Liver (tissue), 9 donors: ENCODE data around the gene STPG4. TPM values are rescaled to one million over a fixed set of nuclear protein-coding genes. Genes with fewer than 3 reads are reported as not detected.

Source experiments
- DNase-seq: peaks from one replicate; pipeline ENCODE4 v3.0.0-alpha.2; 2017; ENCODE audit warnings: low spot score
- H3K27ac ChIP-seq, 2 donors: one replicate each; pipeline ENCODE4 v1.7.0; 2013; ENCODE audit warnings: inconsistent platforms in 2 of 2, low read length in 2 of 2, control low read depth in 1 of 2, low read depth in 1 of 2, mild to moderate bottlenecking in 1 of 2
- H3K27me3 ChIP-seq, 4 donors: one replicate each; pipeline versions ENCODE4 v1.6.1 to v1.7.0; 2013; ENCODE audit warnings: low read length in 3 of 4, inconsistent platforms in 1 of 4, mild to moderate bottlenecking in 1 of 4, moderate library complexity in 1 of 4; ENCODE audit not compliant: control insufficient read depth in 4 of 4, insufficient read depth in 4 of 4
- H3K36me3 ChIP-seq, 4 donors: one replicate each; pipeline versions ENCODE4 v1.6.1 to v1.7.0; 2013; ENCODE audit warnings: low read length in 3 of 4, mild to moderate bottlenecking in 3 of 4, low read depth in 1 of 4, moderate library complexity in 1 of 4; ENCODE audit not compliant: control insufficient read depth in 4 of 4, insufficient read depth in 3 of 4
- H3K4me1 ChIP-seq, 4 donors: one replicate each; pipeline versions ENCODE4 v1.6.1 to v1.7.0; 2013; ENCODE audit warnings: low read length in 3 of 4, mild to moderate bottlenecking in 3 of 4, moderate library complexity in 1 of 4; ENCODE audit not compliant: control insufficient read depth in 4 of 4, insufficient read depth in 4 of 4
- H3K4me3 ChIP-seq, 3 donors: one replicate each; pipeline versions ENCODE4 v1.6.1 to v1.7.0; 2013; ENCODE audit warnings: low read length in 3 of 3, control low read depth in 1 of 3, low read depth in 1 of 3, mild to moderate bottlenecking in 1 of 3
- H3K9ac ChIP-seq, 2 donors: one replicate each; pipeline ENCODE4 v1.7.0; 2013; ENCODE audit warnings: low read length in 2 of 2, mild to moderate bottlenecking in 2 of 2, moderate library complexity in 2 of 2, control low read depth in 1 of 2, low read depth in 1 of 2
- H3K9me3 ChIP-seq, 4 donors: one replicate each; pipeline versions ENCODE4 v1.6.1 to v1.7.0; 2013; ENCODE audit warnings: low read length in 3 of 4; ENCODE audit not compliant: control insufficient read depth in 4 of 4
- ATF3 ChIP-seq: IDR thresholded peaks from 2 replicates; pipeline ENCODE4 v1.6.1; 2016; ENCODE audit warnings: antibody characterized with exemption
- CTCF ChIP-seq: fragments of 150-350 bp; IDR thresholded peaks from 2 replicates; pipeline ENCODE4 v1.5.1; 2017; ENCODE audit warnings: improper control_type of control experiment, low read depth, low read length; ENCODE audit not compliant: missing input control
- EGR1 ChIP-seq, 2 donors: IDR thresholded peaks; 2 replicates each; pipeline ENCODE4 v1.6.1; 2016 to 2018; ENCODE audit warnings: antibody characterized with exemption in 2 of 2, low read depth in 2 of 2
- FOXA1 ChIP-seq: IDR thresholded peaks from 2 replicates; pipeline ENCODE4 v1.6.1; 2016; ENCODE audit warnings: antibody characterized with exemption
- GABPA ChIP-seq, 2 donors: IDR thresholded peaks in 1 of 2; conservative IDR thresholded peaks in 1 of 2; 2 replicates each; pipeline ENCODE4 v1.6.1; 2016; ENCODE audit warnings: antibody characterized with exemption in 2 of 2, mild to moderate bottlenecking in 1 of 2, moderate library complexity in 1 of 2
- HNF4G ChIP-seq: IDR thresholded peaks from 2 replicates; pipeline ENCODE4 v1.6.1; 2016; ENCODE audit warnings: antibody characterized with exemption
- JUND ChIP-seq, 2 donors: IDR thresholded peaks; 2 replicates each; pipeline ENCODE4 v1.6.1; 2016; ENCODE audit warnings: antibody characterized with exemption in 2 of 2
- MAX ChIP-seq: IDR thresholded peaks from 2 replicates; pipeline ENCODE4 v1.6.1; 2016; ENCODE audit warnings: antibody characterized with exemption
- NR2F2 ChIP-seq: IDR thresholded peaks from 2 replicates; pipeline ENCODE4 v1.6.1; 2016; ENCODE audit warnings: antibody characterized with exemption
- RAD21 ChIP-seq, 2 donors: IDR thresholded peaks; 2 replicates each; pipeline ENCODE4 v1.6.1; 2016; ENCODE audit warnings: antibody characterized with exemption in 2 of 2, mild to moderate bottlenecking in 2 of 2
- REST ChIP-seq: IDR thresholded peaks from 2 replicates; pipeline ENCODE4 v1.6.1; 2016; ENCODE audit warnings: antibody characterized with exemption, mild to moderate bottlenecking
- RXRA ChIP-seq, 2 donors: IDR thresholded peaks; 2 replicates each; pipeline ENCODE4 v1.6.1; 2017 to 2018; ENCODE audit warnings: antibody characterized with exemption in 2 of 2, mild to moderate bottlenecking in 1 of 2
- SP1 ChIP-seq: IDR thresholded peaks from 2 replicates; pipeline ENCODE4 v1.6.1; 2018; ENCODE audit warnings: antibody characterized with exemption, mild to moderate bottlenecking
- TAF1 ChIP-seq: conservative IDR thresholded peaks from 2 replicates; pipeline ENCODE4 v1.6.1; 2016; ENCODE audit warnings: antibody characterized with exemption, mild to moderate bottlenecking
- YY1 ChIP-seq: IDR thresholded peaks from 2 replicates; pipeline ENCODE4 v1.6.1; 2016; ENCODE audit warnings: antibody characterized with exemption, mild to moderate bottlenecking
- WGBS: extraction: QIAGEN DNeasy Blood & Tissue Kit; methylation state at CpG from one replicate; pipeline ENCODE4 v1.1.7; 2013; 5-methylcytosine and 5-hydroxymethylcytosine counted together
- polyA plus RNA-seq, 2 donors: library from polyadenylated mRNA; stranded (reverse) in 1 of 2; unstranded in 1 of 2; fragments of 200-250 nt in 1 of 2; fragments of >200 nt in 1 of 2; fragmentation: Nextera tagmentation in 1 of 2; extraction: Ambion mirVana in 1 of 2; gene quantifications; one replicate each; pipeline versions ENCODE4 v1.2.1 to v1.2.3, GENCODE V29; 2013 to 2015
- total RNA-seq, 2 donors: library from RNA; depleted of rRNA; stranded (reverse); fragments of >200 nt; gene quantifications; one replicate each; pipeline ENCODE4 v1.2.3, GENCODE V29; 2014
- donor health status: healthy.
- donor health status: healthy.
- donor health status: healthy.
- donor health status: healthy.
- donor health status: healthy.

Gene STPG4
- total and polyA plus RNA-seq, 4 donors: 0.25 TPM; not detected in 3

- TF ChIP-seq SP1: peak; percentile 31
- TF ChIP-seq REST: peak; percentile 75
- TF ChIP-seq RAD21 (IDR thresholded peaks at IDR 0.05): peak in 1 of 2 donors; percentile 27
- TF ChIP-seq RXRA (IDR thresholded peaks at IDR 0.05): peak; percentile 32 to 34
- TF ChIP-seq MAX: no peak
- peak; percentile 85 for TF ChIP-seq NR2F2
- TF ChIP-seq FOXA1: no peak
- no peak for TF ChIP-seq TAF1
- TF ChIP-seq EGR1 (IDR thresholded peaks at IDR 0.05; ENCODE audit: low read depth in 2 of 2): no peak
- TF ChIP-seq GABPA (IDR thresholded peaks at IDR 0.05 in 1 of 2, conservative IDR thresholded peaks at IDR 0.05 in 1 of 2): no peak
- Histone ChIP-seq H3K4me1 (peaks cover 2 to 34% (median 19%) of the 10 kb centered on the region in 4 donors), H3K9me3 (no peaks in the 10 kb centered on the region), H3K4me3 (no peak overlapping the region), H3K9ac (no peak overlapping the region), H3K27ac (peak overlapping the region; percentile 6 to 52), H3K36me3 (peaks cover 0 to 4% (median 0%) of the 10 kb centered on the region in 4 donors), H3K27me3 (no peaks in the 10 kb centered on the region)
- DNase-seq: no peak
- 75% methylated on average over 6 of the region's 6 CpGs for WGBS
Measured at GRCh38 chr2:47069628-47070154, 85.4 kb downstream of the STPG4 start.

- H3K9me3 ChIP-seq: no peaks in the 10 kb centered on the region
- no peak overlapping the region for H3K4me3 ChIP-seq
- WGBS: 80% methylated on average over 6 of the region's 6 CpGs
- no peaks in the 10 kb centered on the region for H3K27me3 ChIP-seq
- TF ChIP-seq SP1 (no peak), RAD21 (IDR thresholded peaks at IDR 0.05) (no peak), RXRA (IDR thresholded peaks at IDR 0.05) (no peak)
- DNase-seq: no peak
- H3K9ac ChIP-seq: no peak overlapping the region
- peaks cover 0 to 4% (median 0%) of the 10 kb centered on the region in 4 donors for H3K36me3 ChIP-seq
- peak overlapping the region; percentile 6 to 22 for H3K27ac ChIP-seq
- H3K4me1 ChIP-seq: peaks cover 2 to 34% (median 19%) of the 10 kb centered on the region in 4 donors
Measured at GRCh38 chr2:47068981-47069627, 86.0 kb downstream of the STPG4 start.

GRCh38 chr2:47067788-47068407 lies 87.2 kb downstream of the STPG4 start:
- 45% methylated on average over 14 of the region's 14 CpGs for WGBS
- Histone ChIP-seq H3K36me3 (peaks cover 0 to 2% (median 0%) of the 10 kb centered on the region in 4 donors), H3K27ac (peak overlapping the region; percentile 32 to 36), H3K27me3 (no peaks in the 10 kb centered on the region), H3K9ac (peak overlapping the region in 1 of 2 donors; percentile 36), H3K4me3 (no peak overlapping the region), H3K4me1 (peaks cover 2 to 30% (median 19%) of the 10 kb centered on the region in 4 donors), H3K9me3 (no peaks in the 10 kb centered on the region)
- DNase-seq: no peak
- peak; percentile 45 for TF ChIP-seq HNF4G
- no peak for TF ChIP-seq REST
- no peak for TF ChIP-seq CTCF
- no peak for TF ChIP-seq JUND (IDR thresholded peaks at IDR 0.05)
- TF ChIP-seq YY1: no peak
- TF ChIP-seq GABPA (IDR thresholded peaks at IDR 0.05 in 1 of 2, conservative IDR thresholded peaks at IDR 0.05 in 1 of 2): no peak
- TF ChIP-seq MAX: no peak
- TF ChIP-seq FOXA1: peak; percentile 28
- peak in 1 of 2 donors; percentile 44 for TF ChIP-seq EGR1 (IDR thresholded peaks at IDR 0.05; ENCODE audit: low read depth in 2 of 2)
- TF ChIP-seq SP1: peak; percentile 67
- peak; percentile 95 for TF ChIP-seq RXRA (IDR thresholded peaks at IDR 0.05)
- no peak for TF ChIP-seq ATF3
